ENCODE measurements around the gene IL12RB1. TPM values are rescaled to one million over a fixed set of nuclear protein-coding genes. Genes with fewer than 3 reads are reported as not detected.

IL12RB1 gene
- total and polyA plus RNA-seq, 2 of the 13 experiments (the other 11 are each of a cell fraction or from before 2014, with no cell fraction given): 0.03 to 0.04 TPM

GRCh38 chr19:18093439-18094161, 6.9 kb upstream of the IL12RB1 start (continued):
- TF ChIP-seq ELK4 (CRISPR knock-in tag; IDR thresholded peaks at IDR 0.05; ENCODE audit: borderline replicate concordance): no peak
- TF ChIP-seq NFYB (CRISPR knock-in tag; IDR thresholded peaks at IDR 0.05): peak; percentile 76

GRCh38 chr19:18091217-18091608, 4.5 kb upstream of the IL12RB1 start:
- H3K4me1 ChIP-seq (ENCODE audit: insufficient read depth, low read length): peaks cover 59% of the 10 kb centered on the region
- intact Hi-C loops (cut with micrococcal nuclease; ENCODE audit: unreplicated experiment): no loop called here
- ChIA-PET CTCF (ENCODE audit: low intra/inter-chr PET ratio, low total read pairs) (no interaction called here), POLR2A (interaction anchor here (0.6 to 0.9 kb wide), 2 partner anchors 18 to 26 kb away, joined by 3 read pairs; no protein-coding TSS in a partner anchor)
- no peaks in the 10 kb centered on the region for H3K79me2 ChIP-seq (ENCODE audit: insufficient read depth, low read length)
- ATAC-seq: no peak
- H2AFZ ChIP-seq (ENCODE audit: low read length): no peak overlapping the region
- no peak overlapping the region; a peak in 1 of 6 replicates for H3K4me3 ChIP-seq (replicated peaks in 1 of 3; ENCODE audit: insufficient read depth in 1 of 3, low read depth in 2 of 3, low read length in 3 of 3)
- DNase-seq (ENCODE audit: low spot score): no peak
- H3K36me3 ChIP-seq (replicated peaks in 1 of 2; ENCODE audit: control insufficient read depth in 1 of 2, insufficient read depth in 2 of 2, low read length in 2 of 2): no peaks in the 10 kb centered on the region
- no TSS peak for BruUV-seq (replicated peaks)
- H3K9me3 ChIP-seq (ENCODE audit: low read length): no peaks in the 10 kb centered on the region
- 15% methylated on average over 10 of the region's 12 CpGs for WGBS (ENCODE audit: low lambda C conversion rate)
- in situ Hi-C loops (cut with HindIII; ENCODE audit: extremely low pct_ligation_motif_present, low pct_unique_long_range_greater_than_20kb): no loop called here
- no peak for FAIRE-seq
- H3K9ac ChIP-seq (ENCODE audit: insufficient read depth, low read depth, low read length): no peak overlapping the region
- no peaks in the 10 kb centered on the region for H4K20me1 ChIP-seq (ENCODE audit: insufficient read depth, low read length)
- H3K4me2 ChIP-seq (ENCODE audit: low read depth, low read length): peak overlapping the region; percentile 59
- no peaks in the 10 kb centered on the region; a peak in 2 of 5 replicates for H3K27me3 ChIP-seq (ENCODE audit: control insufficient read depth in 1 of 2, insufficient read depth in 2 of 2, low read length in 2 of 2)
- H3K27ac ChIP-seq (ENCODE audit: extremely low read length, insufficient read depth, low read length): no peak overlapping the region
- TF ChIP-seq NFE2L2 (IDR thresholded peaks at IDR 0.05; ENCODE audit: low read length) (no peak), HBP1 (CRISPR knock-in tag; IDR thresholded peaks at IDR 0.05; ENCODE audit: low read depth) (no peak), ZNF281 (CRISPR knock-in tag; IDR thresholded peaks at IDR 0.05; ENCODE audit: borderline replicate concordance) (no peak), ZMAT3 (CRISPR knock-in tag; conservative IDR thresholded peaks at IDR 0.05) (no peak), E2F2 (CRISPR knock-in tag; IDR thresholded peaks at IDR 0.05; ENCODE audit: borderline replicate concordance) (no peak), HOMEZ (CRISPR knock-in tag; IDR thresholded peaks at IDR 0.05; ENCODE audit: low read depth) (no peak), ZMYM2 (CRISPR knock-in tag; IDR thresholded peaks at IDR 0.05) (no peak), ZNF329 (CRISPR knock-in tag; IDR thresholded peaks at IDR 0.05; ENCODE audit: low read depth) (no peak), HNRNPLL (IDR thresholded peaks at IDR 0.05; ENCODE audit: low read depth, low read length, poor library complexity, severe bottlenecking) (no peak), ZSCAN21 (CRISPR knock-in tag; IDR thresholded peaks at IDR 0.05; ENCODE audit: borderline replicate concordance) (no peak), ZNF576 (CRISPR knock-in tag; IDR thresholded peaks at IDR 0.05) (no peak)
